DMS153 (cell line): Measurements from ENCODE around the gene GCC1.
"Not testable (repeated sequence)": the region's sequence is repeated elsewhere in the genome, so short reads cannot be mapped to it uniquely, and the experiment has no call there.

Source experiments
- DNase-seq: peaks from one replicate; lab custom pipeline; 2025; lab: John Stamatoyannopoulos, UW

Gene GCC1

DNA sequence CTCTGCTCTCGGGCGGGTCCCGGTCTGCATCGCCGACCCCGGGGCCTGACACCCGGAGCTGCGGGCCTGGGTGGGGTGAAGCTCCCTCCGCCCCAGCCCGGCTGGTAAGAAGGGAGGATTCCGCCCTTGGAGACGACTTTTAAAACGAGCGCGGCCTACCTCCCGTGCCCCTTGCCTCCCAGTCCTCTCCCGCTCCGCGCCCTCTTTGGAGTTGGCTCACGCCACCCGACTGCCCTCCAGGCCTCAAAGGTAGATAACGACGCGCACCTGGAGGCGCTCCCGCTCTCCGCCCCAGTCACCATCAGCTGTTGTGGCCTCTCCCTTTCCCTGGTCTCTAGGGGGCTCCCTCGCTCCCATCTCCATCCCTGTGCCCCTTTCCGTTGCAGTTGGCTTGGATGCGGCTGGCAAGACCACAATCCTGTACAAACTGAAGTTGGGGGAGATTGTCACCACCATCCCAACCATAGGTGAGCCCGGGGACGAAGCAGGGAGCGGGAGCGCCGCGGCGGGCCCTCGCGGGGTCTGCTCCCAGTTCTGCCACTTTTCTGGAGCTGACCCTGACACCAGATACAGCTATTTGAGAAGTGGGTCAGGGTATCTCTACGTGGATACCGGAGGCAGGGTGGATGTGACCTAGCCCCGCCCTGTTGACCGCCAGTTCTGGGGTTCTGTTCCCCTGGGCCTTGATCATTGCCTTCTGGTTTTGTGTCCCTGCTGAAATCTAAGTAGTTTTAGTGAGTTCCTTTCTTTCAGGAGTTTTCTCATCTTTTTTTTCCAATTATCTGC is 3.5 kb upstream of the GCC1 start:
- peak; percentile 34 for DNase-seq

GRCh38 chr7:127588019-127588696 is 2.8 kb upstream of the GCC1 start, which contains the start of gene ARF5:
Gene ARF5, plus strand, starts transcription at chr7:127588411. Its CDS starts 88 bp downstream, at chr7:127588499.
- peak; percentile 74 for DNase-seq

DNA sequence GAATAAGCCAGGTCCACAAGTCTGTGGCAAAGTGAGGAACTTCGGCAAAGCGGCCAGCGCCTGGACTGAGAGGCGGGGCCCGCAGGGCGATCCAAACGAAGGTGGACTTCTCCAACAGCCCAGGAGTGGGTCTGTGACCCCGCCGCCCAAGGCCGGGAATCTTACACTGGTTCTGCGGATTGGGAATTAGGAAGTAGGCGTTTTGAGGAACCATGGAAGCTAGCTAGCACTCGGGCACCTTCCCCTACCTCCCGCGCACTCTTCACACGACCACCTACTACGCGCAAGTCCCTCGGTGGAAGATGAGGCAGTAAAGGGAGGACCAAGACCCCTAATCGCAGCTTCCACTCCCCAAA is 2.2 kb upstream of the GCC1 start:
- DNase-seq: no peak

GRCh38 chr7:127586346-127586745 is 950 bp upstream of the GCC1 start:
- no peak for DNase-seq

- DNase-seq: no peak
These were observed 750 bp downstream of the GCC1 start for GRCh38 chr7:127584648-127585043.

- no peak for DNase-seq
These were observed 3.0 kb downstream of the GCC1 start for GRCh38 chr7:127582361-127582760.

DNA sequence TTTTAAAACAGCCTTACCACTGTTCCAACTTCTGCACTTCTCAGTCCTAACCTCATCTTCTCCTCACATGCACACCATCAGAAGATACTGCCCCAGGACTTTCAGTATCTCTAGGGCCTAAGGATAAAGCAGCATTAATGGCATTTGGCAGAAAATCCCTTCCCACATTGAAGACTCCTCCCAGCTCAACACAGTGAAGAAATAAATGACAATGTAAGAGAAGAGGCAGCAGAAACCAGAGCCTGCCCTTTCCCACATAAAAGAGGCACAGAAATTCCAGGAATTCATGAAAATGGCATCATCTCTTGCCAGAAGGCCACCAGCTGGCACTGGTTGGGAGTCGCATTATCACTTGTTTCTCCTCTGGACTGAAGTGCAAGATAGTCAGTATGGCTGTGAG is 3.7 kb downstream of the GCC1 start:
- DNase-seq: no peak

GRCh38 chr7:127580612-127581011 is 4.8 kb downstream of the GCC1 start:
- no peak for DNase-seq

GRCh38 chr7:127578711-127579275 is 6.6 kb downstream of the GCC1 start:
- no peak for DNase-seq

GRCh38 chr7:127578036-127578684 is 7.2 kb downstream of the GCC1 start:
- DNase-seq: no peak

- DNase-seq: no peak
These were observed 13.5 kb downstream of the GCC1 start for GRCh38 chr7:127571741-127572505.

DNA sequence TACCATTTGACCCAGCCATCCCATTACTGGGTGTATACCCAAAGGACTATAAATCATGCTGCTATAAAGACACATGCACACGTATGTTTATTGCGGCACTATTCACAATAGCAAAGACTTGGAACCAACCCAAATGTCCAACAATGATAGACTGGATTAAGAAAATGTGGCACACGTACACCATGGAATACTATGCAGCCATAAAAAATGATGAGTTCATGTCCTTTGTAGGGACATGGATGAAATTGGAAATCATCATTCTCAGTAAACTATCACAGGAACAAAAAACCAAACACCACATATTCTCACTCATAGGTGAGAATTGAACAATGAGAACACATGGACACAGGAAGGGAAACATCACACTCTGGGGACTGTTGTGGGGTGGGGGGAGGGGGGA is 17.4 kb downstream of the GCC1 start:
- DNase-seq: not testable (repeated sequence)

- DNase-seq: no peak
These were observed 19.2 kb downstream of the GCC1 start for GRCh38 chr7:127566242-127566641.

DNA sequence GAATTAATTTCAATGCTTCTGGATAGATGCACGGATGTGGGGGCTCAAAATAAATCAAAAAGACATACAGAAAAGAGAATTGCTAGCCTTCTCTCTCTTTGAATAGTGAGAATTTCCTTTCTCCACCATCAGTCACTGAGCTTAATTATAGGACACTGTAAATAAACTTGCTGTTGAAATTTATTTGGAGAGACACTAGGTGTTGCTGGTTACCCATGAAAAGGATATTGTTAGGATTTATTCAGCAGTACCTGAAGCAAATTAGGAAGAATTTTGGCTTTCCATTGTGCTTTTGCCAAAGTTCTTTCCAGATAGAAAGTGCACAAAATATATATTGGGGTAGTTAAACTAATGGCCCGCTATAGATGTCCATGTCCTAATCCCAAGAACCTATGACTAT is 27.6 kb downstream of the GCC1 start:
- DNase-seq: no peak

- DNase-seq: no peak
These were observed 29.0 kb downstream of the GCC1 start for GRCh38 chr7:127556404-127556803.

- no peak for DNase-seq
These were observed 33.5 kb downstream of the GCC1 start for GRCh38 chr7:127551941-127552340.

GRCh38 chr7:127550247-127550646 is 35.1 kb downstream of the GCC1 start:
- DNase-seq: no peak

DNA sequence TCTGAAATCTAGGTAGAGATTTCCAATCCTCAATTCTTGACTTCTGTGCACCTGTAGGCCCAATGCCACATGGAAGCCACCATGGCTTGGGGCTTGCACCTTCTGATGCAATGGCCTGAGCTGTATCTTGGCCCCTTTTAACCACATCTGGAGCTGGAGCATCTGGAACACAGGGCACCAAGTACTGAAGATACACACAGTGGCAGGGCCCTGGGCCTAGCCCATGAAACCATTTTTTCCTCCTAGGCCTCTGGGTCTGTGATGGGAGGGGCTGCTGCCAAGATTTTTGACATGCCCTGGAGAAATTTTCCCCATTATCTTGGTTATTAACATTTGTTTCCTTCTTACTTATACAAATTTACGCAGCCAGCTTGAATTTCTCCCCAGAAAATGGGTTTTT is 39.1 kb downstream of the GCC1 start:
- no peak for DNase-seq

GRCh38 chr7:127541548-127541947 is 43.8 kb downstream of the GCC1 start:
- DNase-seq: no peak

GRCh38 chr7:127540461-127540860 is 44.9 kb downstream of the GCC1 start:
- not testable (repeated sequence) for DNase-seq

DNA sequence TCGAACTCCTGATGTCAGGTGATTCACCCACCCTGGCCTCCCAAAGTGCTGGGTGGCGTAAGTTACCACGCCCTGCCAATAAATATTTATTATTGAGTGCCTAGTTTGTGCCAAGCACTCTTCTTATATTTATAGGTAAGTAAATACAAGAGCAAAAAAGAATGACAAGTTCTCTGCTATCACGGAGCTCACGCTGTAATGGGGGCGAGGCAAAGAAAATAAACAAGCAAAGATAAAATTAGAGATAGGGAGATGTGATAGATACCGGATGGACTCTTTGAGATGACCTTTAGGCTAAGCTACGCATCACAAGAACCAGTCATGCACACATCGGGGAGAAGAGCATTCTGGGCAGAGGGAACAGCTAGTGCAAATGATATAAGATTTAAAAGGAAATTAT is 46.3 kb downstream of the GCC1 start:
- no peak for DNase-seq

DNA sequence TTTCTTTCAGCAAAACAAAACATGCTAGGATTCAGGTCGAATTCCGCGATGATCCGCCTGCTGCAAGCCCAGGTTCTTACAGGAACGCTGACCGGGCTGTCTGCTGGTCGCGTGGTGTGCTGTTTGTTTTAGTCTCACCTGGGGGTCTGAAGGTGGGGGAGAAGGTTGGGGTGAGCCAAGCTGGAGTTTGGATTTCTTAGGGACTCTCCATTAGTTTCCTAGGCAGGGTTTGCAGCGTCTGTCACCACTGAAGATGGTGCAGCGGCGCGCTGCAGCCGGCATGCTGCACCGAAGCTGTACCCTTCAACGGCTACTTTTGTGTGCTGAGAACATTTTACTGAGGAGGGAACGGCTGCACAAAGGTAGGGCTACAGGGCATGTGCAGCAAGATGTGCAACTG is 48.7 kb downstream of the GCC1 start:
- no peak for DNase-seq
